Esophagus squamous epithelium (tissue), 5 donors: ENCODE measurements around the gene TTC27. TPM values are rescaled to one million over a fixed set of nuclear protein-coding genes. Genes with fewer than 3 reads are reported as not detected.

Experiments
- DNase-seq: peaks from one replicate; lab custom pipeline; 2025; lab: John Stamatoyannopoulos, UW
- H3K27ac ChIP-seq, 4 donors: fragments of 200-600 bp; sonication (generic); one replicate each; pipeline ENCODE4 v1.5.1; 2016 to 2019; ENCODE audit warnings: mild to moderate bottlenecking in 1 of 4
- H3K27me3 ChIP-seq, 4 donors: fragments of 200-600 bp; sonication (generic); 1 replicate in 3 of 4; 2 replicates in 1 of 4; pipeline versions ENCODE4 v1.5.1 to v1.6.0; 2017 to 2021; ENCODE audit warnings: antibody characterized with exemption in 1 of 4
- H3K36me3 ChIP-seq, 3 donors: fragments of 200-600 bp; sonication (generic); one replicate each; pipeline ENCODE4 v1.5.1; 2016 to 2019
- H3K4me1 ChIP-seq, 3 donors: fragments of 200-600 bp; sonication (generic); one replicate each; pipeline ENCODE4 v1.5.1; 2017 to 2019
- H3K4me3 ChIP-seq, 4 donors: fragments of 200-600 bp; sonication (generic); 1 replicate in 3 of 4; 2 replicates in 1 of 4; pipeline ENCODE4 v1.5.1; 2016 to 2019; ENCODE audit warnings: mild to moderate bottlenecking in 2 of 4, moderate library complexity in 1 of 4
- H3K9me3 ChIP-seq, 3 donors: fragments of 200-600 bp; sonication (generic); one replicate each; pipeline ENCODE4 v1.5.1; 2016 to 2019
- POLR2A ChIP-seq, 4 donors: fragments of 450-650 bp; IDR thresholded peaks; one replicate each; pipeline ENCODE4 v1.6.1; 2017; ENCODE audit warnings: antibody characterized with exemption in 4 of 4, mild to moderate bottlenecking in 4 of 4, moderate library complexity in 3 of 4
- WGBS, 2 donors: methylation state at CpG; one replicate each; pipeline ENCODE4 v1.1.5; 2018; 5-methylcytosine and 5-hydroxymethylcytosine counted together
- intact Hi-C: fragments of 100-400 bp; cut with DNase I; formaldehyde crosslinking; loops from one replicate; pipeline ENCODE4 v1.15.0; 2022
- total RNA-seq, 4 donors: library from RNA; depleted of rRNA; stranded (reverse); fragments of >200 nt; gene quantifications; one replicate each; pipeline ENCODE4 v1.1.0, GENCODE V29; 2016
- TF ChIP-seq, protein P1 (sequence below), 6 experiments: fragments of 450-650 bp in 4 of 6; fragments of 200-600 bp in 2 of 6; sonication (generic) in 2 of 6; IDR thresholded peaks; one replicate each; pipeline ENCODE4 v1.5.1; 2016 to 2019; ENCODE audit warnings: antibody characterized with exemption in 6 of 6, mild to moderate bottlenecking in 4 of 6, moderate library complexity in 4 of 6
- donor health status: DM: yes; HTN: yes; CAD: no.

Gene TTC27
- total RNA-seq, 4 donors from 2014 or later, result 9.2 to 18.4 (median 16.6) TPM

DNA sequence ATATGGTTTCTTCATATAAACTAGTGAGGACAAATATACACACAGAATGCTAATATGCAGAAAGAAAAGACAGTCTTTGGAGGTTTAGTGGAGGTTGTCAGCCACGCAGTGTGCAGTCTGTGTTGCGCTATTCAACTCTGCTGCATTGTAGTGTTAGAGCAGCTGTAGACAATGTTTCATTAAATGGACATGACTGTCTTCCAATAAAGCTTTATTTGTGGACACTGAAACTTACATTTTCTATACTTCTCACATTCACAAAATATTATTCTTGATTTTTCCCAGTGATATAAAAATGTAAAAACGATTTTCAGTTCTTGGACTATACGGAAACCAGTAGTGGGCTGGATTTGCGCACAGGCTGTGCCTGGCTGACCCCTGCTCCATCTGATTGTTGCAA, 13.3 kb downstream of the TTC27 start:
- H3K4me3 ChIP-seq, result no peak overlapping the region
- TF ChIP-seq, protein P1, sequence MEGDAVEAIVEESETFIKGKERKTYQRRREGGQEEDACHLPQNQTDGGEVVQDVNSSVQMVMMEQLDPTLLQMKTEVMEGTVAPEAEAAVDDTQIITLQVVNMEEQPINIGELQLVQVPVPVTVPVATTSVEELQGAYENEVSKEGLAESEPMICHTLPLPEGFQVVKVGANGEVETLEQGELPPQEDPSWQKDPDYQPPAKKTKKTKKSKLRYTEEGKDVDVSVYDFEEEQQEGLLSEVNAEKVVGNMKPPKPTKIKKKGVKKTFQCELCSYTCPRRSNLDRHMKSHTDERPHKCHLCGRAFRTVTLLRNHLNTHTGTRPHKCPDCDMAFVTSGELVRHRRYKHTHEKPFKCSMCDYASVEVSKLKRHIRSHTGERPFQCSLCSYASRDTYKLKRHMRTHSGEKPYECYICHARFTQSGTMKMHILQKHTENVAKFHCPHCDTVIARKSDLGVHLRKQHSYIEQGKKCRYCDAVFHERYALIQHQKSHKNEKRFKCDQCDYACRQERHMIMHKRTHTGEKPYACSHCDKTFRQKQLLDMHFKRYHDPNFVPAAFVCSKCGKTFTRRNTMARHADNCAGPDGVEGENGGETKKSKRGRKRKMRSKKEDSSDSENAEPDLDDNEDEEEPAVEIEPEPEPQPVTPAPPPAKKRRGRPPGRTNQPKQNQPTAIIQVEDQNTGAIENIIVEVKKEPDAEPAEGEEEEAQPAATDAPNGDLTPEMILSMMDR (IDR thresholded peaks at IDR 0.05), result no peak
- no peak for TF ChIP-seq POLR2A (IDR thresholded peaks at IDR 0.05)
- no peaks in the 10 kb centered on the region for H3K4me1 ChIP-seq
- H3K27me3 ChIP-seq, result no peaks in the 10 kb centered on the region
- no peak overlapping the region for H3K27ac ChIP-seq
- 92 to 96% methylated on average over 5 of the region's 5 CpGs for WGBS, 2 donors
- peaks cover 3 to 100% (median 33%) of the 10 kb centered on the region in 3 donors for H3K36me3 ChIP-seq
- H3K9me3 ChIP-seq, result no peaks in the 10 kb centered on the region
- no peak for DNase-seq
- intact Hi-C loops, result no loop called here

DNA sequence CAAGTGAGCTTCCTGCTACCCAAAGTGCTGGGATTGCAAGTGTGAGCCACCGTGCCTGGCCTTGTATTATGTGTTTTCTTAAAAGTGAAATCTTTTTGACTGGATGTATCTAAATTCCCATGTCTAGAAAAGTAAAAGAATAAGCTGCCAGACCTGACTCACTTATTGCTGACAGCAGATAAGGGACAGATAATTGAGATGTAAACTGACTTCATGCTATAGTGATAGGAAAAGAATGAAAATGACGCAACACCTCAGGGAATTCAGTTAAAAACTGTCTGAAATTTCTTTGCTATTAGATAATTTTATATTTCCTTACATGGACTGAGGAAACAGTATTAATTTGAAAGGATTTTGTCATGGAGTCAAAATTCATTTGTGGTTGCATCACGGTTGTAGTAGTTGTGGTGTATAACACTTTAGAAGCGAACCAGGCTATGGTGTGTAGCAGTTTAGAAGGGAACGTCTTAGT, 19.4 kb downstream of the TTC27 start:
- H3K36me3 ChIP-seq, result peaks cover 3 to 95% (median 9%) of the 10 kb centered on the region in 3 donors
- no peak overlapping the region for H3K27ac ChIP-seq
- no peak for TF ChIP-seq POLR2A (IDR thresholded peaks at IDR 0.05)
- TF ChIP-seq, protein P1 (IDR thresholded peaks at IDR 0.05), result no peak
- 72 to 90% methylated on average over 5 of the region's 5 CpGs for WGBS, 2 donors
- no peaks in the 10 kb centered on the region for H3K9me3 ChIP-seq
- H3K4me3 ChIP-seq, result no peak overlapping the region
- no peaks in the 10 kb centered on the region for H3K4me1 ChIP-seq
- DNase-seq, result no peak
- intact Hi-C loops, result no loop called here
- no peaks in the 10 kb centered on the region for H3K27me3 ChIP-seq

DNA sequence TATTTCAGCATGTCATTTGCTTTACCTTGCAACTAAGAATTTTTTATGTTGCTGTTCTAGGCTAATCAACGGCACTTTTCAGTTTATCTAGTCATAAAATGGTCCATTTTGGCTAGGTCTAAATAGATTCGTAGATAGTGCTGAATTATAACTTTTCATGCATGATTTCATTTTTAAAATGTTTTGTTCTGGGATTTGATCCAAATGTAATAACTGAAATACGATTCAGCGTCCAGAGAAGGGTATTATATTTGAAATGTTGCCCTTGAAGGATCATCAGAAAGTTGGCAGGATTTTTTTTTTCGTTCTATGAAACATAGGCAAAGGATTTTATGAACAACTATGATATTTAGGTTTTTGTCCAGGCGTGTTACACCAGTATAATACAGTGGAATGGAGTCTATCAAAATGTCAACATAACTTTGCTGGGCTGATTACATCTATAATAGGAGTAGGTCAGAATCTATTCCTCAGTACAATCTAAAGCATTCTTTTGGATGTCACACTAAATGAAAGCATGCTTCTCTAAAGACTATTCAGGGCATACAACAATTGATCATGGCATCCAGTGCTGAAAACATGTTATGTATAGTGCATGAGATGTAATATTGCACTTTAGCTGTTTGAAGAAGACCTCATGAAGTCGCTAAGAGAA, 24.8 kb downstream of the TTC27 start:
- Histone ChIP-seq H3K9me3 (no peaks in the 10 kb centered on the region), H3K27me3 (no peaks in the 10 kb centered on the region), H3K27ac (peak overlapping the region in 3 of 4 donors; percentile 9 to 14 (median 12)), H3K36me3 (peaks cover 0 to 74% (median 0%) of the 10 kb centered on the region in 3 donors), H3K4me1 (peaks cover 0 to 13% (median 4%) of the 10 kb centered on the region in 3 donors), H3K4me3 (no peak overlapping the region)
- intact Hi-C loops, result no loop called here
- DNase-seq, result no peak
- WGBS, 2 donors, result 25 to 31% methylated on average over 7 of the region's 7 CpGs
- no peak for TF ChIP-seq POLR2A (IDR thresholded peaks at IDR 0.05)
- TF ChIP-seq, protein P1 (IDR thresholded peaks at IDR 0.05), result no peak

DNA sequence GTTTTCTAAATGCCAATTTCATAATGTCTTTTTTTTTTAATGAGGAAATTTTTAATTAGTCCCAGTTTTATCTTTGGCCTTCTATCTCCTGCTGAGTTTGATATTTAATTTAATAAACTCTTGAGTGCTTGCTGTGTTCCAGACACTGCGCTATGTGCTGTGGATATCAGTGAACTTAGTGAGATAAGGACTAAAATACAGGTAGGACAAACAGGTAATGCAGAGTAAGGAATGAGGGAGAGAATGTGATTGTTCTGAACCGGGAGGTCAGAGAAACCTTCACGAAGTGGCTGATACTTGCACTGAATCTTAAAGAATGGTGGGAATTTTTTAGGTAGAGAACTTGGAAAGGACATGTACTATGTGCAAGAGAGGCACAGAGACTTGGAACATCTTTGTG, 28.2 kb downstream of the TTC27 start:
- 91 to 92% methylated on average over 3 of the region's 3 CpGs for whole genome bisulfite sequencing, 2 donors
- no peak for DNase-seq
- intact Hi-C loops, result no loop called here

DNA sequence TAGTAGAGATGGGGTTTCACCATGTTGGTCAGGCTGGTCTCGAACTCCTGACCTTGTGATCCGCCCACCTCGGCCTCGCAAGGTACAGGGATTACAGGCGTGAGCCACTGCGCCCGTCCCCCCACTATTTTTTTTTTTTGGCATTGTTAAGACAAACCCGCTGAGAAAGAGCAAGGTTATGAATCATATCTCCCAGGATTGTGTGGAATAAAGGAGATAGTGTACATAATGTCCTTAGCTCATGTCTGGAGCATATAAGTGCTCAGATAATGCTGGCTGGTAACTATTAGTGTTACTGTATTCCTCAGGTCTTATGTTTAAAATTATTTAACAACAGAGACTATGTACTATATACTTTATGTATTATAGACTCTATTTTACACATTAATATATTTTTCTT, 36.0 kb downstream of the TTC27 start:
- no peaks in the 10 kb centered on the region for H3K4me1 ChIP-seq
- TF ChIP-seq, protein P1 (IDR thresholded peaks at IDR 0.05), result no peak
- no peak for TF ChIP-seq POLR2A (IDR thresholded peaks at IDR 0.05)
- H3K27ac ChIP-seq, result no peak overlapping the region
- 80 to 93% methylated on average over 3 to 8 of the region's 8 CpGs for WGBS, 2 donors
- DNase-seq, result no peak
- H3K27me3 ChIP-seq, result no peaks in the 10 kb centered on the region
- intact Hi-C loops, result no loop called here
- H3K4me3 ChIP-seq, result no peak overlapping the region
- H3K36me3 ChIP-seq, result peaks cover 0 to 46% (median 0%) of the 10 kb centered on the region in 3 donors
- H3K9me3 ChIP-seq, result no peaks in the 10 kb centered on the region

More for the DNA sequence above, 28.2 kb downstream of the TTC27 start:
- Histone ChIP-seq H3K9me3 (no peaks in the 10 kb centered on the region), H3K4me3 (no peak overlapping the region), H3K4me1 (peaks cover 0 to 13% (median 4%) of the 10 kb centered on the region in 3 donors), H3K27me3 (no peaks in the 10 kb centered on the region), H3K27ac (no peak overlapping the region), H3K36me3 (peaks cover 0 to 68% (median 0%) of the 10 kb centered on the region in 3 donors)
- TF ChIP-seq, protein P1 (IDR thresholded peaks at IDR 0.05), result no peak
- no peak for TF ChIP-seq POLR2A (IDR thresholded peaks at IDR 0.05)
